ENCODE data around the gene AP3B1. TPM values are rescaled to one million over a fixed set of nuclear protein-coding genes. Genes with fewer than 3 reads are reported as not detected.

The AP3B1 gene
- total and polyA plus RNA-seq, 2 of the 8 experiments (the other 6 are each of a cell fraction or from before 2014, with no cell fraction given), result 45.8 to 48.3 TPM

DNA sequence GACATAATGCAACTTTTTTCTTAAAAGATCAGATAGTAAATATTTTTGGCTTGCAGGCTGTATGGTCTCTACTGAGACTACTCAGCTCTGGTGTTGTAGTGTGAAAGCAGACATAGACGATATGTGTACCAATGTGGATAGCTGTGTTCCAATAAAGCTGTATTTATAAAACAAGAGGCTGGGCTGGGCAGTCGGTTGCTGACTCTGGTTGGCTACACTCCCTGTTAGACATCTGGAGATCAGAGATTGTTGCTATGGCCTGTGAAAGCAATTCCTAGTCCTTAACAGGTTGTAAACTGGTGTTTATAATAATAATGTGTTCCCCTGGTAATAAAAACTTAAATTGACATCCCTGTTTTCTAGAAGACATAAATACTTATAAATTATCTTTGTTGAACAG is 41.5 kb upstream of the AP3B1 start:
- WGBS, 2 experiments (ENCODE audit: extremely low coverage in 1 of 2, insufficient coverage in 1 of 2, insufficient read length in 1 of 2, insufficient replicate concordance in 2 of 2, low coverage in 1 of 2, low lambda C conversion rate in 2 of 2, missing lambda C conversion rate in 1 of 2), result 84% methylated on average over 2 of the region's 2 CpGs; no CpG with 5 or more reads in 1 of the 2 experiments
- no peak overlapping the region for H4K5ac ChIP-seq (ENCODE audit: insufficient read length, low read depth, low read length)
- POLR2A ChIA-PET (ENCODE audit: partially characterized antibody), result no interaction called here
- no peak overlapping the region for H4K91ac ChIP-seq (replicated peaks; ENCODE audit: insufficient read length, low read length)
- peaks cover 8 to 24% (median 18%) of the 10 kb centered on the region in 4 experiments for H3K27me3 ChIP-seq (replicated peaks in 1 of 4; ENCODE audit: control insufficient read depth in 3 of 4, extremely low read depth in 1 of 4, insufficient read depth in 3 of 4, low read length in 3 of 4)
- H3K18ac ChIP-seq (ENCODE audit: extremely low read depth, low read length), result no peak overlapping the region
- H2BK5ac ChIP-seq (ENCODE audit: low read depth, low read length), result no peak overlapping the region
- no peak overlapping the region for H2AK5ac ChIP-seq (ENCODE audit: low read depth, low read length)
- H3K79me1 ChIP-seq (ENCODE audit: low read depth, low read length), result no peaks in the 10 kb centered on the region
- no peak overlapping the region for H3K9ac ChIP-seq (replicated peaks in 1 of 4; ENCODE audit: extremely low read depth in 1 of 4, low read depth in 3 of 4, low read length in 3 of 4)
- H3K4me1 ChIP-seq (replicated peaks in 1 of 4; ENCODE audit: control insufficient read depth in 3 of 4, insufficient read depth in 4 of 4, low read length in 3 of 4), result no peaks in the 10 kb centered on the region
- H3K4ac ChIP-seq (replicated peaks; ENCODE audit: insufficient read length, low read depth, low read length), result no peak overlapping the region
- no peak for FAIRE-seq
- H3K23ac ChIP-seq (ENCODE audit: insufficient read length), result no peak overlapping the region
- no peaks in the 10 kb centered on the region for H4K20me1 ChIP-seq (replicated peaks in 1 of 2; ENCODE audit: control insufficient read depth in 1 of 2, insufficient read depth in 2 of 2, low read length in 2 of 2)
- H3K4me3 ChIP-seq (ENCODE audit: extremely low read depth in 1 of 4, insufficient read depth in 2 of 4, low read depth in 3 of 4, low read length in 4 of 4), result no peak overlapping the region
- H2BK120ac ChIP-seq (replicated peaks; ENCODE audit: low read depth, low read length), result no peak overlapping the region
- no peak overlapping the region for H3K56ac ChIP-seq (replicated peaks; ENCODE audit: insufficient read length, low read depth, low read length)
- H3K36me3 ChIP-seq (ENCODE audit: control insufficient read depth in 2 of 4, insufficient read depth in 4 of 4, low read length in 3 of 4), result no peaks in the 10 kb centered on the region
- H2BK15ac ChIP-seq (ENCODE audit: low read length), result no peak overlapping the region
- no peak overlapping the region for H2BK20ac ChIP-seq (ENCODE audit: low read length)
- no peaks in the 10 kb centered on the region for H3K79me2 ChIP-seq (ENCODE audit: control insufficient read depth in 1 of 2, insufficient read depth in 2 of 2, low read length in 2 of 2)
- no peak overlapping the region for H2AFZ ChIP-seq (ENCODE audit: low read length)
- H3K27ac ChIP-seq (ENCODE audit: low read depth, low read length), result no peak overlapping the region
- no peak overlapping the region for H4K8ac ChIP-seq (ENCODE audit: extremely low read depth, insufficient read depth, low read length)
- TF ChIP-seq, protein P1, sequence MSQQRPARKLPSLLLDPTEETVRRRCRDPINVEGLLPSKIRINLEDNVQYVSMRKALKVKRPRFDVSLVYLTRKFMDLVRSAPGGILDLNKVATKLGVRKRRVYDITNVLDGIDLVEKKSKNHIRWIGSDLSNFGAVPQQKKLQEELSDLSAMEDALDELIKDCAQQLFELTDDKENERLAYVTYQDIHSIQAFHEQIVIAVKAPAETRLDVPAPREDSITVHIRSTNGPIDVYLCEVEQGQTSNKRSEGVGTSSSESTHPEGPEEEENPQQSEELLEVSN (IDR thresholded peaks at IDR 0.05), result no peak
- no peak for TF ChIP-seq RNF2 (IDR thresholded peaks at IDR 0.05; ENCODE audit: borderline replicate concordance, low read depth, low read length, missing control alignments, poor library complexity, severe bottlenecking)
- no peaks in the 10 kb centered on the region; a peak in 1 of 4 replicates for H3K9me3 ChIP-seq (ENCODE audit: insufficient read depth in 2 of 2, low read depth in 1 of 2, low read length in 1 of 2)
- no peak overlapping the region for H2BK12ac ChIP-seq (ENCODE audit: low read depth, low read length)
- DNase-seq (ENCODE audit: low read depth in 1 of 2, low spot score in 2 of 2), result no peak
- no peak overlapping the region for H3K4me2 ChIP-seq (ENCODE audit: insufficient read depth in 1 of 2, low read depth in 2 of 2, low read length in 2 of 2)
- H3K23me2 ChIP-seq (ENCODE audit: low read depth, low read length), result no peaks in the 10 kb centered on the region
- H3K14ac ChIP-seq (ENCODE audit: insufficient read length), result no peak overlapping the region
- CTCF ChIA-PET (ENCODE audit: partially characterized antibody), result interaction anchor here (0.9 kb wide), 1 partner anchor 36 kb away, joined by 3 read pairs; no protein-coding TSS in a partner anchor

Data from H1 (cell line).